ENCODE results near the gene ANXA7. TPM values are rescaled to one million over a fixed set of nuclear protein-coding genes. Genes with fewer than 3 reads are reported as not detected.

ANXA7 gene
- polyA plus RNA-seq, 3 donors: 84.6 to 199 (median 173) TPM

GRCh38 chr10:73446926-73447325 lies 33.1 kb upstream of the ANXA7 start:
- Mint-ChIP-seq H3K36me3 (peaks cover 47 to 63% of the 10 kb centered on the region in 2 donors), H3K4me1 (no peaks in the 10 kb centered on the region), H3K27ac (no peak overlapping the region), H3K9me3 (no peaks in the 10 kb centered on the region), H3K4me3 (no peak overlapping the region), H3K27me3 (ENCODE audit: low read depth in 3 of 3) (no peaks in the 10 kb centered on the region)
- H4K20me1 ChIP-seq (ENCODE audit: insufficient read depth, low read length): no peaks in the 10 kb centered on the region
- no peaks in the 10 kb centered on the region for H3K4me1 ChIP-seq (ENCODE audit: control insufficient read depth in 1 of 2, insufficient read depth in 2 of 2, low read length in 2 of 2)
- peaks cover 46 to 78% of the 10 kb centered on the region in 2 donors for H3K36me3 ChIP-seq (replicated peaks in 1 of 2; ENCODE audit: control insufficient read depth in 1 of 2, insufficient read depth in 2 of 2, low read length in 2 of 2)
- H3K9me3 ChIP-seq (replicated peaks in 1 of 2; ENCODE audit: control insufficient read depth in 1 of 2, insufficient read depth in 1 of 2, low read length in 2 of 2): no peaks in the 10 kb centered on the region
- intact Hi-C loops (cut with micrococcal nuclease): no loop called here
- H3K27me3 ChIP-seq (ENCODE audit: control insufficient read depth in 2 of 2, insufficient read depth in 2 of 2, low read length in 2 of 2): no peaks in the 10 kb centered on the region
- H3K4me2 ChIP-seq (replicated peaks; ENCODE audit: extremely low read depth, low read length, poor library complexity, severe bottlenecking): no peak overlapping the region
- TF ChIP-seq, protein P1, sequence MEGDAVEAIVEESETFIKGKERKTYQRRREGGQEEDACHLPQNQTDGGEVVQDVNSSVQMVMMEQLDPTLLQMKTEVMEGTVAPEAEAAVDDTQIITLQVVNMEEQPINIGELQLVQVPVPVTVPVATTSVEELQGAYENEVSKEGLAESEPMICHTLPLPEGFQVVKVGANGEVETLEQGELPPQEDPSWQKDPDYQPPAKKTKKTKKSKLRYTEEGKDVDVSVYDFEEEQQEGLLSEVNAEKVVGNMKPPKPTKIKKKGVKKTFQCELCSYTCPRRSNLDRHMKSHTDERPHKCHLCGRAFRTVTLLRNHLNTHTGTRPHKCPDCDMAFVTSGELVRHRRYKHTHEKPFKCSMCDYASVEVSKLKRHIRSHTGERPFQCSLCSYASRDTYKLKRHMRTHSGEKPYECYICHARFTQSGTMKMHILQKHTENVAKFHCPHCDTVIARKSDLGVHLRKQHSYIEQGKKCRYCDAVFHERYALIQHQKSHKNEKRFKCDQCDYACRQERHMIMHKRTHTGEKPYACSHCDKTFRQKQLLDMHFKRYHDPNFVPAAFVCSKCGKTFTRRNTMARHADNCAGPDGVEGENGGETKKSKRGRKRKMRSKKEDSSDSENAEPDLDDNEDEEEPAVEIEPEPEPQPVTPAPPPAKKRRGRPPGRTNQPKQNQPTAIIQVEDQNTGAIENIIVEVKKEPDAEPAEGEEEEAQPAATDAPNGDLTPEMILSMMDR (IDR thresholded peaks at IDR 0.05): no peak
- no peak overlapping the region for H3K4me3 ChIP-seq (replicated peaks in 1 of 3; ENCODE audit: low read depth in 2 of 3, low read length in 3 of 3)
- no peak overlapping the region for H3K9ac ChIP-seq (ENCODE audit: insufficient read depth, low read length, poor library complexity, severe bottlenecking)
- no peak overlapping the region for H2AFZ ChIP-seq (ENCODE audit: insufficient read depth, low read depth, low read length, poor library complexity, severe bottlenecking)
- no peaks in the 10 kb centered on the region for H3K79me2 ChIP-seq (ENCODE audit: insufficient read depth, low read length)
- no peak overlapping the region for H3K27ac ChIP-seq (ENCODE audit: low read depth in 1 of 2, low read length in 2 of 2)
- DNase-seq: no peak

DNA sequence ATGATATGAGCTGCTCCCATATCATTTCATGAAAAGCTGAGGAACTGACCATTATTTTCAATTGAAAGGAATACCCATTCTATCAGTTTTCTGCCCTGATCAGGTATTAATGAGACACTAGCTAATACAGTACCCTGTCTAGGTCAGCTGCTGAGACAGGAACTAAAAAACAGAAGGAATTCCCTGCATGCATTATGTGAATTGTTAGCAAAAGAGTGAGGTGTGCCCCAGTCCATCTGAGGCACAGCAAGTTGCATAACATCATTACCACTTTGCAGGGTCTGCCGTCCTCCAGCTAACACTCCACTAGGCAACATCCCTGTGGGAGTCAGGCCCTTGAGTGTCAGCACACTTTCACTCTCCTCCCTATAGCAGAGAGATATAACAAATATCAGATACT lies 30.6 kb upstream of the ANXA7 start:
- Mint-ChIP-seq H3K4me1 (no peaks in the 10 kb centered on the region), H3K9me3 (no peaks in the 10 kb centered on the region), H3K27me3 (ENCODE audit: low read depth in 3 of 3) (no peaks in the 10 kb centered on the region), H3K4me3 (no peak overlapping the region), H3K36me3 (peaks cover 63 to 68% of the 10 kb centered on the region in 2 donors), H3K27ac (peak overlapping the region in 2 of 7 donors; percentile 24 to 26)
- no peak overlapping the region for H3K4me3 ChIP-seq (replicated peaks in 1 of 3; ENCODE audit: low read depth in 2 of 3, low read length in 3 of 3)
- H3K4me2 ChIP-seq (replicated peaks; ENCODE audit: extremely low read depth, low read length, poor library complexity, severe bottlenecking): no peak overlapping the region
- TF ChIP-seq, protein P1 (IDR thresholded peaks at IDR 0.05): no peak
- H3K4me1 ChIP-seq (ENCODE audit: control insufficient read depth in 1 of 2, insufficient read depth in 2 of 2, low read length in 2 of 2): no peaks in the 10 kb centered on the region
- H4K20me1 ChIP-seq (ENCODE audit: insufficient read depth, low read length): no peaks in the 10 kb centered on the region
- no peaks in the 10 kb centered on the region for H3K27me3 ChIP-seq (ENCODE audit: control insufficient read depth in 2 of 2, insufficient read depth in 2 of 2, low read length in 2 of 2)
- H3K9me3 ChIP-seq (replicated peaks in 1 of 2; ENCODE audit: control insufficient read depth in 1 of 2, insufficient read depth in 1 of 2, low read length in 2 of 2): no peaks in the 10 kb centered on the region
- no peak overlapping the region for H3K9ac ChIP-seq (ENCODE audit: insufficient read depth, low read length, poor library complexity, severe bottlenecking)
- H2AFZ ChIP-seq (ENCODE audit: insufficient read depth, low read depth, low read length, poor library complexity, severe bottlenecking): no peak overlapping the region
- no peak overlapping the region for H3K27ac ChIP-seq (ENCODE audit: low read depth in 1 of 2, low read length in 2 of 2)
- H3K79me2 ChIP-seq (ENCODE audit: insufficient read depth, low read length): no peaks in the 10 kb centered on the region
- no peak for DNase-seq
- peaks cover 62 to 90% of the 10 kb centered on the region in 2 donors for H3K36me3 ChIP-seq (replicated peaks in 1 of 2; ENCODE audit: control insufficient read depth in 1 of 2, insufficient read depth in 2 of 2, low read length in 2 of 2)
- WGBS (ENCODE audit: insufficient coverage): no CpG with 5 or more reads among the region's 1 CpG
- intact Hi-C loops (cut with micrococcal nuclease): no loop called here

Measured in CD14-positive monocyte (primary cell).